ENCODE data around the gene HEMGN.

Gene HEMGN

DNA sequence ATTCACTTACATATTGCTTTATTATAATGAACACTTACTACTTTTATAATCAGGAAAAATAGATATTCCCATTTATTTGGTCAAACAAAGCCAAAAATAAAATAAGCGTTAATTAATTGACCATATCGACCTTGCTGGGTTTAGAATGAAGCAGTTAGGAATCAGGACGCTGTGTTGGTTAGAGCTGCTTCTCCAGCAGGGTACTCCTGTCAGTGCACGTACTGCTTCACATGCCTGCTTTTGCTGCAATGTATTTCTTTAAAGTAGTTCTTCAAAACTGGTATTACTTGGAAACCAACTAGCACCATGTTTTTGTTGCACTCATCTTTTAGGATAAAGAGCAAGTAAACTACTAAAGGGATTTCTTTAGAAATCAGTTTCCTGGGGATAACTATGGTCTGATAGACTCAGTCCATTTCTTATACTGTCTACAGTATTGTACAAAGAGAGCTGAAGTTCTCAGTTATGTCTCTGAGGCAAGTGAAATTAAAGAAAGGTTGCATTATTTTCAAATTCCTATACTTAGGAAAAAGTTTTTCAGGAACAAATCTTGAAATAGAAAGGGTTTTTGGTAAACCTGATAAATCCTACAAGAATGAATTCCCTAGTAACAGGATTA, 8.9 kb downstream of the HEMGN start:
- ATAC-seq, result no peak

DNA sequence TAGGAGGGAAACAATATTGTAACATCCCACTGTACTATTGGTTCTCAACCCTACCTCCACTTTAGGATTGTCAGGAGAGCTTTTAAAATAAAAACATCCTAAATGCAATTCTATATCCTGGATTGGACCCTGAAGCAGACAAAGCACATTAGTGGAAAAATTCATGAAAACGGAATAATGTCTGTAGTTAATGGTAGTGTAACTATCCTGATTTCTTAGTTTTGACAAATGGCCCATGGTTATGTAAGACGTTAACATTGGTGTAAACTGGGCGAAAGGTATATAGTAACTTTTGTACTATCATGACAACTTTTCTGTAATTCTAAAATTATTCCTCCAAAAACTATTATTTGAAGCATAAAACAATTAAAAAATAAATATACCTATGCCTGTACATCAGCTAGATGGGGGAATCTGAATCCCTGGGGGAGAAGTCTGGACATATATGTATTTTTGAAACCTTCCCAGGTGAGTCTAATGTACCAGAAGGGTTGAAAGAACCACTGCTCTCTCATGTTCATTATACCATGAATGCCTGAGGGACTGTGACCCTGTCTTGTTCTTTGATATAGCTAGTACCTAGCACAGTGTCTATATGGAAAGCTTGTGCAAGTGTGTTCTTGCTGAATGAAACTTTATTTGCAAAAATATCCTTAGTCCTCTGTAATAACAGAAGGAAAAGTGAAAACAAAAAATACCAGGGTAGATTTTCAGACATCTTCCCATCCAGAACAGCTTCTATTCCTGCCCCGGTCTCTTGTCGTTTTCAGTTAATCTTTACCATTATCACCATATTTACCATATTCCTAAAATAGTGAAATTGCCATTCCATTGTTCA, 12.3 kb downstream of the HEMGN start:
- no peak for ATAC-seq

DNA sequence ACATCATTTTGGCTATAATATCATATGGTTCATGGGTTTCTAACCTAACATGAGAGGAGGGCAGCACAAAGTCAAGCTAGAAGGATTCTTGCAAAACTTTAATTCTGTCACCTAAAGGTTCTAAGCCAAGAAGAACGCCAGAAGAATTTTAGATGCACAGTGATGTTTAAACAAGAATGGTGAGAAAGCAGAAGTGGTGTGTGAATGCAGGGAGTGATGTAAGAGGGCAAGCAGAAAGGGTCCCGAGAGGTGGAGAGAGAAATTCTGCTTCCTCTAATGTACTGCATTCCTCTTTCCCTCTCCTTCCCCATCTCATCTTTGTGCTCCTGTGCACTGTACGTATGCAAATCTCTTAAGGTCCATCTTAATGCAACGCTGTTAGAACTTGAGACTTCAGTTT, 13.6 kb downstream of the HEMGN start:
- ATAC-seq, result no peak

DNA sequence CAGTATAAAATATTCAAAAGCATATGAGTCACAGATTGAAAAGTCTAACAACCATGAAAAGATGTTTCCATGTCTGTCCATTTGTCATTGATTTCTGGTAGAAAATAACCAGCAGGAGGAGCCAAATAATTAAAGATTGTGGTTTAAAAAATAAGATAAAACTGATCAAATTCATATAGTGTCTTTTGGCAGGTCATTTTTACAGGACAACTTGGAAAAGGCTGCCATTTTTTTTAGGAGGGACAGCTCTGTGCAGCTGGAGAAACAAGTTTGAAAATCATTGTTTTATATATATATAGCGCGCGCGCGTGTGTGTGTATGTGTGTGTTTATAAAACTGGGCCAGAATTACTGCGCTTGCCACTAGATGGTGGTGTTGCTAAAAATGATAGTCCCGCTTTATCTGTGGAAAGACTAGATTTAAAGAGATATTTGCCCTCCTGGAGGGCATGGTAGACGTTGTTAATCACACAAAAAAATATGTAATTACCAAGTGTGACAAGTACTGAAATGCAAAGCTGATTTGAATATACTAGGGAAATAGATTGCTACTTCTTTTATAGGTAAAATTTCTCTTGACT, 14.4 kb downstream of the HEMGN start:
- ATAC-seq, result peak; percentile 35 to 42

DNA sequence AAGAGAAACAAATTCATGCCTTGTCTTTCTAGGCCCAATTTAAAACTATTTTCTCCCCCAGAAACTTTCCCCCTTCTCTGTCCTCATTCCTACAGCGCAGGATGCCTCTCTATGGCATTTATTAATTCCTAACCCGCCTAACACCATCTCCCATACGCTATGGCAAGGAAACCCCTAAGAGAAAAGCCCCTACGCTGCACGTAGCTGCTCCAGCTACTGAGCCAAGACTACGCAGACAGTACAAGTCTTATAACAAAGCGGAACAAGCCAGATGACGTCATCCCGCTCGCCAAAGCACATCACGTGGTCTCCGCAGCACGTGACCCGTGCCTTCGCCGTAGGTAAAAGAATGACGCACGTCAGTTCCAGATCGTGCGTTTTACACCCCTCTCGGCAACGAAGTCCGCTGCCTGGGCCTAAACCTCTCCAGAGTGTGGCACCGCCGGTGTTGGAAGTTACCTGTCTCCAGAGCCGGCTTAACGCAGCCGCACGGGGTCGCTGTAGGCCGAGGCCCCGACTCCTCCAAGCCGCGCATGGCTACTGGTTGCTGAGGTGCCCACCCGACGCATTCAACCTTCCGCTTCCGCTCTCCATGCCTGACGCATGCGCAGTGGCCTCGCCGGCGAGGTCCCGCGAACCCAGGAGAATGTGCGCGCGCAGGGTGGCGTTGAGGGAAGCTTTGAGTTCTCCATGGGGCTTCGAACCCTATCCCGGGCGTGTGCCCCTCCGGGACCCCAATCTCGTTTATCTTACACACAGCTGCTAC, 15.8 kb downstream of the HEMGN start, which contains the start of gene TRMO:
Gene TRMO (minus strand): TSS at position 542 of the 766 bp plus-strand sequence. CDS start 7 bp downstream, at position 535.
- ATAC-seq, result peak; percentile 77 to 81

DNA sequence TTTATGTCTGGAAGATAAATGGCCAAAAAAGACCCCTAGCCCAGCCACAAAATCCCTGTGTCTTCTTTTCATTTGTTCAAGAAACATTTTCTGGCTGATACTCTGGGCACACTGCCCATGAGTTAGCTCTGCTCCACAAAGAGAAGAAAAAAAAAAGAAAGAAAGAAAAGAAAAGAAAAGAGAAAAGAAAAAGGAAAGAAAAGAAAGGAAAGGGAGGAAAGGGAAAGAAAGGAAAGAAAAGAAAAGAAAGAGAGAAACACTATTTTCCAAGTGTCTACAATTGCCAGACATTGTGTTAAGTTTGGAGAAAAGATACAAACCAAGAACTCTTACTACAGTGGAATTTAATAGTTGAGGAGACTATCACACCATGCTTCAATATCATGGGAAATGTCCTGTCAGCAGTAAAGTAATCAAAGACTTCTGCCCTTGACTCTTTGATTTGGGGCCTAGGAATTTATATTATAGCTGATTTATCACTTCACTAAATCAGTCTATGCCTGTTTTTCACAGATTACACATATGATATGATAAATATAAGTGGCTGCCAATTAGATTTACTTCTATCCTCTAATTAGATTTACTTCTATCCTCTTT, 18.7 kb downstream of the HEMGN start:
- no peak for ATAC-seq

DNA sequence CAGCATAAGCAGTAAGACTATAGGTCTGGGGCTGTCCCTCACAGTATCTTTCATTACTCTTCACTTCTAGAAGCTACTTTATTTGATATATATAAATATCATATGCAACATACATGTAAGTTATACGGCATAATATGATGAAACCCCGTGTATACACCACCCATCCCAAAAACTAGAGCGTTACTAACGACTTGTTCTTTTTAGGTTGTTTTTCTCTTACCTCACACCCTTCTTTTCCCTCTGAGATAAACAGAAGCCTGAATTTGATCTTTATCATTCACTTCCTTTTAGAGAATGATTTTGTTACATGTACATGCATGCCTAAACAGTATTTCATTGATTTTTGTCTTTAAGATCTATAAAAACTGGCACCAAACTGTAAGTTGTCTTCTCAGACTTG, 19.4 kb downstream of the HEMGN start:
- ATAC-seq, result no peak

DNA sequence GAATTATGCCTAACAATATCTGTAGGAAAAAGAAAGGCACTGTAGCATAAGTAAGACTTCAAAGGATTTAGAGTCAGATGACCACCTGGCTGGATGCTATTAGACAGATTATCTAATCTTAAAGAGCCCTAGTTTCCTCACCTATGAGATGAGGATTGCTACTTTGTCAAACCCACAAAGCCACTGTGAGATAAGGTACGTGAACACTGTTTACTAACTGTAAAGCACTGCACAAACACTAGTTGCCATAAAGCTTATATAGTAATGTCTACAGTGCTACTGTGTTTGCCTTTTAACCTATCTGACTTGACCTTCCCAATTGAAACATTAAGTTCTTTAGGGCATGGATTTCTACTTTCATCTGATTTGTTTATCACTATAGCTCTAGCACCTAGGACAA, 26.0 kb downstream of the HEMGN start:
- ATAC-seq, result no peak

DNA sequence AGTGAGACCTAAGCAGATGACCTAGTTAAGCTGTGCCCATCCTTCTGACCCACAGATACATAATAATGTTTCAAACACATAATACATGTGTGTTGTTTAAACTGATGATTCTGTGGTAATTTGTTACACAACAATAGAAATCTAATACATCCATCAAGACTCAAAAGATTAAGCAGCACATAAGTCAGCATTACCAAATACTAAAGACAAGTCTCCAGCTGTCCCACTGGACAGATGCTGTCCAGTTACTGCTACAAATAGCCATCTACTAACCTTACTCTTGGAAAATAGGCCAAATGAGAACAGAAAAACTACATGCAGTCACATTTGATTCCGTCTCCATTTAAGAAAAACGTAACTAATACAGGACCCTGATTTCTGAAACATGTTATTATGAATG, 26.4 kb downstream of the HEMGN start:
- ATAC-seq, result no peak

DNA sequence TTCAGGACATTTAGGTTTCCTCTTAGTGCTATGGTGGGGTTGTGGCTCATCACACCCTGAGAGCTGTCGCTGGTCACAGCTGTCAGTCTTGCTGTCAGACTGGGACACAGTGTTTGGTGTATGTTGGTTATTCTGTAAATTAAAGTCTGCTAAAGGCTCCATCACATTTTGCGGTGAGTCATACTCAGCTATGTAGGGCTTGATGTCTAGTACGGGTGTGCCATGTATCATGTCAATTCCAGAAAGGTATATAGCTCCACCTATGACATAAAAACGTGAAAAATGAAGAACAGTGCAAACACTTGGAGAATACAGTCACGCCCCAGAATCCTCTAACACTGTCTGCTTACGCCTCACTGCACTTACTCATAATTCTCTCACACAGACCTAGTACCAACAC, 27.6 kb downstream of the HEMGN start:
- ATAC-seq, result peak; percentile 14

DNA sequence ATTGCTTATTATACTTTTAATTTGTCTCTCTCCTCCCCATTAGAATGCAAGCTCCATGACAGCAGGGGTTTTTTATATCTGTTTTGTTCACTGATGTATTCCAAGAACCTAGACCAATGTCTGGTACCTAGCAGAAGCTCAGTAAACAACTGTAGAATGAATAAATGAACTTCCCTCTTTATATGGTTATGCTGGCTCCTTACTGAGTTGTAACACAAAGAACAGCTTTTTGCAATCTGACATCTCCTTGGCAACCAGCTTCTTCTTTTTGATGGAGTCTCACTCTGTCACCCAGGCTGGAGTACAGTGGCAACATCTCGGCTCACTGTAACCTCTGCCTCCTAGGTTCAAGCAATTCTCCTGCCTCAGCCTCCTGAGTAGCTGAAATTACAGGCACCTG, 29.3 kb downstream of the HEMGN start:
- ATAC-seq, result no peak

DNA sequence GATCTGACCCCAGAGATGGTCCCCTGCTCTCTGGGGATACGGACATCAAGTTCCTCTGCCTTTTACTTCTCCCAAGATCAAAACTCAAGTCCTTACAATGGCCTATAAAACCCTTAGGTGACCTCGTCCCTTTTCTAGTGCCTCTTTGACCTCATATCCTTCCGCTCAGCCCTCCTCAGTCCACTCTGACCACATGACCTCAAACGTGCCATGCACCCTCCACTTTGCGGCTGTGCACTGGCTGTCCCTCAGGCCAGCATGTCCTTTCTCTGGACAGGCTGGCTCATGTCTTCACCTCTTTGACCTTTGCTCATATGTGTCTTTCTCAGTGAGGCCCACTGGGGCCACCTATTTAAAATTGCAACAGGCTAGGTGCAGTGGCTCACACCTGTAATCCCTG, 30.3 kb downstream of the HEMGN start:
- no peak for ATAC-seq

DNA sequence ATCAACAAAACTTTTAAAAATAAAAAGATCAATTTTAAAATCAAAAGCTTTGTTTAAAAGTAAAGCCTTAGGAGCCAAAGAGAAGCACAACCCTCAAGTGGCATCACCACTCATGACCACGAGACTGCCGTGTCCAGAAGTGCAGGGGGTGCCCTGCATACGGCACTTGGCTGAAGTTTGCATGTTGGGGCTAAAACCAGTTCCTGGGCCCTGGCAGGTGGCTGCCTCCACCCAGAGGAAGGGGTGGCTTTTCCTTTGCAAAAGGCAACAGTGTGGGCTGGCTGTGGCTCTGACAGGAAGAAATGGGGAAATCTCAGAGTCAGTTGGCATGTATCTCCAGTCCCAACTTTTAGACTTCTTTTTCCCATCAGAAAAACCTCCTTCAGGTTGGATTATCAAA, 30.9 kb downstream of the HEMGN start:
- no peak for ATAC-seq

DNA sequence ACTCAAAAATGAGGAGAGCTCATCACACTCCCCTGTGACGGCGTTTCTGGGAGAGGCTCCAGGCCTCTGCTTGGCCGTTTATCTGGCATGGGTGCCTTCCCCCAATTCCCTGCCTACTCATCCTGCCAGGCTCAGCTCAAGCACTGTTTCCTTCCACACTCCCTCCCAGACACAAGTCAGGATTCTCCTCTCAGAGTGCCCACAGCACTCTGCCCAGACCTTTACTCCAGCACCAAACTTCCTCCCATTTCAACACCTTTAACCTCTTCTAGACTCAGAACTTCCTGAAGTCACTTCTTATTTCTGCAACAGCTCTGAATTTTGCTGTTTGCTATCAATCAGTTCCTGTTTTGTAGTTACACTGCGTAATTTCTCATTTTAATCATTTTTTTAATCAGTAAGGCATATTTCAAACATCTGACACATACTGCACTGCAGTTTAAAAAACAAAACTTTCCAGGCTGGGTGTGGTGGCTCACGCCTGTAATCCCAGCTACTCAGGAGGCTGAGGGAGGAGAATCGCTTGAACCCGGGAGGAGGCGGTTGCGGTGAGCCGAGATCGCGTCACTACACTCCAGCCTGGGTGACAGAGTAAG, 31.6 kb downstream of the HEMGN start:
- ATAC-seq, result peak; percentile 5 to 19

DNA sequence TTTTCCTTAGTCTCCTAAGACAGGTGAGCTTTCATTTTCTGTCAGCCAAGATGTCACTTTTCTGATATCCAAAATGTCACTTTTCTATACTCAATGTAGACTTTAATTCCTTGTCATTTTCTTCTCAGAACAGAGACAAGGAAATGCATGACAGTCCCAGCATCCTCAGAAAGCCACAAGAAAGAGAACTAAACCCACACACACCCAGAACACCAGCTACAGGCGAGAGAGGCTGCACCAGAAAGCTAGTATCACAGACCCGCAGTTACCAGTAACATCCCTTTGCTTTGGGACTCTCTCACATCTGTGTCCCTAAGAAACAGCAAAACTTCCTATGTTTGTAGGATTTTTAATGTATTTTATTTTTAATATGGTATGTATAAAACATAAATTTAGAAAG, 32.7 kb downstream of the HEMGN start:
- peak in 1 of 2 donors; percentile 15 for ATAC-seq

DNA sequence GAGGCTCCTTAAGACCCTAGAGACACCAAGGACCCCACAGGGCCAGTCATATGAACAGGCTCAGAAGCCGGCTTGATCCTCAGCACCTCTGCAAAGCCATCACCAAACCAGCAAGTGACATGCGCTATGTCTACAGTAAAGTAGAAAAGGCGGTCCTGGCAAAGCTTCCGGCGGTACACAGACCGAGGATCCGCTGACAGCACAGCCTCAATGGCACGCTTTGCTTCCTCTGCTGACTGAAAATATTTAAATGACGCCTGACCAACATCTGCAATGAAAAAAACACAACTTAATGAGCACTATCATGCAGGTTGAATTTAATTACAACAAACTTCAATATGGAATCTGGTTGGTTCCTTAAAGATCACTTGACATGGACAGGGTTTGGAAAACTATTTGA, 33.2 kb downstream of the HEMGN start:
- ATAC-seq, result peak; percentile 15 to 32

DNA sequence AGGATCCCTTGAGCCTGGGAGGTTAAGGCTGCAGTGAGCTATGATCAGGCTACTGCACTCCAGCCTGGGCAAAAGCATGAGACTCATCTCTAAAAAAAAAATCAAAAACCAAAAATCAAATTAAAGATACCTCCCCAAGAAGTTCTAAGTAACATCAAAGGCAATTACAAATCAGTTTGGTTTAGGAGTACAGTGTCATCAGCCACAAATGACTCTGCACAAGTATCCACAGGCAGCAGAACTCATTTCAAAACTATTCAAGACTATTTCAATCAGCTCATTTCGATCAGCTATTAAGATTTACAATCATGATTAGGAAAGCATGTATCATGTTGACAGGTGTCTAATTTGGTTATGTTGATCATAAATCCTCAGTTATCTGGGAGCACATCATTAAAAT, 34.8 kb downstream of the HEMGN start:
- peak; percentile 88 to 94 for ATAC-seq

DNA sequence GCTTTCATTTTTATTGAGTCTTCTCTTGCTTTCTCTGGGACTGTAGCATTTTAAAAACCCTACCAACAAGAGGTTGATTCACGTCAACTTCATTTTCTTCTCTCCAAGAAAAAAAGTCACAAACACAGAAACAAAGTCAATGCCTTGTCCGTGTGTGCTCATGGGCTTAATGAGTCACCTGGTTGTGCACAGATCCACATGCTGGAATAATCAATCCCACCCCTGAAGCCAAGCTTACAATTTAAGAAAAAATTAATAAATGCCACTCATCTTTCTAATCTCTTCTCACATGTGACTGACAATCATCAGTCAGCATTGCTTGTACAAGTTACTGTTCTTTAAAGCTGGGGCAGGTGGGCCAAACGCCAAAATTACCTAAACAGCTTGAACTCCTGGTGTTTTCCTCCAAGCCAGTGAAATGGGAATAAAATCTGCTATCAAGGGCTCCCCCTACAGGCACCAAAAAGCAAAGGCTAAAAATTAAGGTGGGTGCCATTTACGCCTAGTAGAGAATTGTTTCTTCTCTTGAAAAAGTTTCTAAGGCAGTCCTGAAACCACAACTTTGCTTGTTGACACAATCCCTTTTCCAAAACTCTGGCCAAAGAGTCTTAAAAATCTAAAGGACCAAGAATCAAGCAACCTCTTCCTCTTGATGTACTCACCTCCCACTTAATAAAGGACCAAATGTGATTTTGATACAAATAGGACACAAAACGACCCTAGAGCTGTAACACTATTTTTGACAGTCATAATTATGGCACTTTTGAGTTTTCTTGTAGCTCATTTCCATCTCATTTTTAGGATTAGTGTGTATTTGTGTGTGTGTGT, 37.0 kb downstream of the HEMGN start:
- ATAC-seq, result no peak

DNA sequence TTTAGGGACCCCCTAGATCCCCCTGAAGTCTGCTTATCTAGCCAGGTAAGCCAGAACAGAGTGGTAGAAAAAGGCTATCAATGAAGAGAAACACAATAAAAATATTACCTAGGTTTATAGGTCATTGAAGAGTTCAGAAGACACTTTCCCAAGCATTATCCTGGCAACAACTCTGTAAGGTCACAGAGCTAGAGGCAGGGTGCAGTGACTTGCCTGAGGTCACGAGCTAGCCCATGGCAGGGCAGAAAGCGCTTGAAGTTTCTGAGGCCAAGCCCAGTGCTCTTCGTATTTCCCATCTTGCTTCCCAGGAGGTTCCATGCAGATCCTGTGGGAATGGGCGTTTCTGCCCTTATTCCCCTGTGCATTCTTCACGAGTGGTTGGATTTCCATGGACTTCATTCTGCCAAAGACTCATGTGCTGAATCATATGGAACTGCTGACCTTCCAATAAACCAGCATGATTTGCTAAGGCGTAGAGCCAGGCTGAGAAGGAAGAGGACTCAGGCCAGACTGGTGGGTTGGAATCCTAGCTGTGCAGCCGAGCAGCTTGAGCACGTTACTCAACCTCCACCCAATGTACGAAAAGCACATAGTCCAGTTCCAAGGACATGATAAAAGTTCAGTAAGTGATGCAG, 37.8 kb downstream of the HEMGN start:
- ATAC-seq, result no peak

DNA sequence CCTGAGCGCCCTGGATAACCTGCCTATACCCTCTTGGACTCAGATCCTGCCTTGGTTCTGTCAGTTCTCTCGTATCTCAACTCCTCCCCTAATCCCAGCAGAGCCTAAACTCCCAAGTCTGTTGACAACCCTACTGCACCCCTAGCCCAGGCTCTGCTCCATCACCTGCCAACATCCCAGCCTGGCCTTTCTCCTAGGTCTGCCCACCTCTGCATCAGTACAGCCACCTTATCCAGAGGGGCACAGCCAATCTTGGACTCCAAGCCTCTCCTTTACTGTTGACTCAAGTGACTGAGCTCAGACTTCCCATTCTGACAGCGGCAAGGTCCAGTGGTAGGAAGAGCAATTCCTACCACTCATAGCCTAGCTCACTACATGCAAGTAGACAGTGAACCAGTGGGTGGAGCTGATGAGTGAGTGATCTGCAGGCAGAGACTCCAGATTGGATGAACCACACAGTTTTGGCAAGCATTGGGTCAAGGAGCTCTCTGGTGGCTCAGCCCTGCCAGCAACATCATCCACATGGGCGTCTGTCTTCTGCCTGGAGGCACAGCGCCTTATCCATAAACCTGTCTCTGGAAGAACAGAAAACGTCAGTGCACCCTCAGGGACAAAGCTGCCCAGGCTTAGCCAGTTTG, 42.2 kb downstream of the HEMGN start:
- ATAC-seq, result peak in 1 of 2 donors; percentile 10
